Measurements from ENCODE around the gene C16orf86. TPM values are rescaled to one million over a fixed set of nuclear protein-coding genes. Genes with fewer than 3 reads are reported as not detected.

The C16orf86 gene
- total RNA-seq, 1 donor: 3.3 TPM

GRCh38 chr16:67673712-67674580 is 7.3 kb downstream of the C16orf86 start:
- TF ChIP-seq CTCF (IDR thresholded peaks at IDR 0.05; ENCODE audit: insufficient read depth, low read length): no peak
- H3K4me3 ChIP-seq (ENCODE audit: low read depth, low read length): no peak overlapping the region
- DNase-seq (ENCODE audit: low read depth): no peak

GRCh38 chr16:67674851-67675578 is 8.4 kb downstream of the C16orf86 start:
- no peak for TF ChIP-seq CTCF (IDR thresholded peaks at IDR 0.05; ENCODE audit: insufficient read depth, low read length)
- DNase-seq (ENCODE audit: low read depth): no peak

GRCh38 chr16:67675579-67675935 is 8.9 kb downstream of the C16orf86 start:
- TF ChIP-seq CTCF (IDR thresholded peaks at IDR 0.05; ENCODE audit: insufficient read depth, low read length): no peak
- H3K4me3 ChIP-seq (ENCODE audit: low read depth, low read length): no peak overlapping the region
- no peak for DNase-seq (ENCODE audit: low read depth)

More at GRCh38 chr16:67674851-67675578, 8.4 kb downstream of the C16orf86 start:
- no peak overlapping the region for H3K4me3 ChIP-seq (ENCODE audit: low read depth, low read length)

GRCh38 chr16:67675999-67676398 is 9.4 kb downstream of the C16orf86 start:
- TF ChIP-seq CTCF (IDR thresholded peaks at IDR 0.05; ENCODE audit: insufficient read depth, low read length): no peak
- H3K4me3 ChIP-seq (ENCODE audit: low read depth, low read length): no peak overlapping the region
- no peak for DNase-seq (ENCODE audit: low read depth)

GRCh38 chr16:67676516-67676915 is 9.9 kb downstream of the C16orf86 start:
- no peak for TF ChIP-seq CTCF (IDR thresholded peaks at IDR 0.05; ENCODE audit: insufficient read depth, low read length)
- no peak overlapping the region for H3K4me3 ChIP-seq (ENCODE audit: low read depth, low read length)
- DNase-seq (ENCODE audit: low read depth): no peak

GRCh38 chr16:67676939-67677338 is 10.3 kb downstream of the C16orf86 start:
- DNase-seq (ENCODE audit: low read depth): no peak
- H3K4me3 ChIP-seq (ENCODE audit: low read depth, low read length): no peak overlapping the region
- no peak for TF ChIP-seq CTCF (IDR thresholded peaks at IDR 0.05; ENCODE audit: insufficient read depth, low read length)
